GM18499 (cell line): Measurements from ENCODE around the gene MAP3K6.

Experiments
- ATAC-seq: cut with Tn5 transposase; IDR thresholded peaks from one replicate; pipeline ENCODE4 v1.9.1; 2021; ENCODE audit warnings: moderate number of reproducible peaks; ENCODE audit not compliant: insufficient read depth, unreplicated experiment

The MAP3K6 gene

DNA sequence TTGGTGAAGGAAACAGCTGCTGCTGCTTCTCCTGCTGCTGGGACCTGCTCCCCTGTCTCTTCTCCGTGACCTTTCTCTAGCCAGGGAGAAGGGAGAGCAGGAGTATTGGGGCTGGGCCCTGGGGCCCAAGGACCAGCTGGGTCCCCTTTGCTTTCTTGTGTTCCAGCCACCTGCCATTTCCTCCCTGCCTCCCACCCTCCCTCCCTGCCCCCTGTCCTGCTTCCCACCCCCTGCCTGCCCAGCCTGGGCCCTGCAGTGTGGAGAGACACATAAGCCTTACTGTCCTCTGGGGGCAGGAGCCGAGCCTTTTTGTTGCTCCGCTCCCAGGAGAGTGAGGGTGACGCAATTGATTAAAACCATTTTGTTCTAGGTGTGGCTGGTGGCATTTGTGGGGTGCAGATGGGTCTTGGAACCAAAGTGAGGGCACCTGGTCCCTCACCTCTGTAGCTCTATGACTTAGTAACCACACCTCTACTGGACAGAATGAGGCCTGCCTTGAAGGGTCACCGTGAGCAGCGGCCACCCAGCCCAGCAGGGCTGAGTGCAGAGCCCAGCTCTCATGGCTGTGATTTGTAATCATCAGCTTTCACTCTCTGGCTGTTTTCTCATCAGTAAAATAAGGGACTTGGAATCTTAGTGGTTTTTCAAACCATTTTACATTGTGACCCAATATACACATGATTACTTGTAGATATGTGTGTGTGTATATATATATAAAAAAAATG, 58.7 kb downstream of the MAP3K6 start:
- no peak for ATAC-seq

DNA sequence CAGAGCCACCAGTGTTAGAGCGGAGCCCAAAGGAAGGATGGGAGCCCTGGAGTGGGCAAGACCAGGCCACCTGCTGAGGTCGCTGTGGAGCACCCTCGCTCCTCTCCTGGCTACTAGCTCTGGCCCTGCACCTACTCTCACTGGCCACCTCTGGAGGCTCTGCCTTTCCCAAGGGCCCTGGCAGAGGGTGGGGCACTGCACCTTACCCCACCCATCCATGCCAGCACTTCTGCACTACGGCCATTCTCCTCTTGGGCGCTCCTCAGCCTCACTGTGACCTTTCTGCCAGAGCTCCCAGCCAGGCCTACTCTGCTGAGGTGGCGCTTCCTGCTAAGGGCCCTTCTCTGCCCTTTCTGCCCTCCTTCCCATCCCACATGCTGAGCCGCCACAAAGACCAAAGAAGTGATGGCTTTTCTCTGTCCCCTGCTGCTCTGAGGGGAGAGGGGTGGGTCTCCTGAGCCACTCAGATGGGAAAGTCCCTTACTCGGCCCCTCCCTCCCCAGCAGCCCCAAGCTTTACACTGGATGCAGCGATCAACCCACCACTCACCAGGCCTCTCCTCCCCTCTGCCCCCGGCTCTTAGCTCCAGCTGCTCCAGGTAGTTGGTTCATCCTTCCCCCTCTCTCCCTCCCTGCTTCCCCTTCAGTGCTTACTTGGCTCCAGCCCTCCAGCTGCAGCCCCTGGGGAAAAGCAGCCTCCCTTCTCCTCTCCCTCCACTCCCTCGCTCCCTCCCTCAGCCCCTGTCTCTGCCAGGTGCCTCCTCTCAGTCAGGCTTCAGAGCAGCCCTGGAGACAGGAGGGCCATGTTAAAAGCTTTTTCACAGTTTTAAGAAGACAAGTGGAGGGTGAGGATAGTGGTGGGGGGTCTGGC, 59.6 kb downstream of the MAP3K6 start:
- no peak for ATAC-seq

DNA sequence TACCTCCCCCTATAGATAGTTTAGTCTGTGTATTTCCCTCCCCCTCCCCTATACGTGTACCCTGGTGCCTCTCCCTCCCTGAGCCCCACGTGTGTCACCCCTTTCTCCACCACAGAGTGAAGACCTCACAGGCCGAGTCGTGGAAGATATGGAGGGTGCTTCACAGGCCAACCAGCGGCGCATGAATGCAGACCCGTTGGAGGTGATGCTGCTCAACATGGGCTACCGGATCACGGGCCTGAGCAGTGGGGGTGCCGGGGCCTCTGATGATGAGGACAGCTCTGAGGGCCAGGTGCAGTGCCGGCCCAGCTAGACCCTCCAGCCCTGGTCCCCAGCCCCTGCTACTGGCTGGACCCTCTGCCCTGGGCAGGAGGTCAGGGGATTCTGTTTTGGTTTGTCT, 60.7 kb downstream of the MAP3K6 start:
- no peak for ATAC-seq
